GM03348 (cell line): ENCODE results near the gene PSMA2.
A peak's percentile ranks its signal among the peaks of the same experiment; 100 is the strongest.

ENCODE experiments used
- DNase-seq: peaks from one replicate; pipeline ENCODE4 v3.0.0; 2012; ENCODE audit warnings: low spot score

Gene PSMA2

DNA sequence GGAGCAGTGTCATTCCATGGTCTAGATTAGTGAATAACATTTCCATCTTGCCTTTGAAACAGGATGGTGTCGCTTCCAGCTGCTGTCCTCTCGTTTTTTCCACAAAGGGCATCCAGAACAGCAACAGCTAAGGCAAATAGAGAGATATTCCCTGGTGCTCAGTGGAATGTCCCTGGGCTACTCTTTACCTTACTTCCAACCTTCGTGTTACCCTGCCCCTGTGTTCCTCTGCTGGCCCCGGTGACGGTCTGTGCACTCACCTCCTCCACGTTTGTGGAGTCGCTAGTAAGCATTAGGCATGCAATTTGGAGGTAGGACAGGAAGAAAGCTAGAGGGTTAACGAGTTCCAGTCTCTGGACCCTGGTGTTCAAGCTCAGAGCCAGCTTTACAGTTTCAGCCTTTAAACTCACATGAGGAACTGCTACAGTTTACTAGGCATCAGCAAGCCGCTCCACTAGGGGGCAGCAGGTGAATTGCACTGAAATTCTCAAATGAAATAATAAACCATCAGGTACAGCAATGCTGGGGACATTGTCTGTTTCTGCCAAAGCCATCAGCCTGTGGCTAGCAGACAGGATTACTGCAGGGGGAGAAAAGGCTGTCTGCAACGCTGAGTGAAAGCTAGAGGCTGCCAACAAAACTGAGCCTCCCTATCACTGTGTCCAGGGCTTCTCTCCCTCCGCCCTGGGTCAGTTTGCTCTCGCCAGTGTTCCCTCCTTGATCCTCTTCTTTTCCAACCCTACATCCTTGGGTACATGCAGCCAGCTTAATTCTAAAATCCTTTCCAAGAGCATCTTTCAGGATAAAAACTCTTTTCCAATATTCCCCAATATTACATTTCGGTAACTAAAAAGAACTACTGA lies 9.2 kb upstream of the PSMA2 start:
- DNase-seq: peak; percentile 79

DNA sequence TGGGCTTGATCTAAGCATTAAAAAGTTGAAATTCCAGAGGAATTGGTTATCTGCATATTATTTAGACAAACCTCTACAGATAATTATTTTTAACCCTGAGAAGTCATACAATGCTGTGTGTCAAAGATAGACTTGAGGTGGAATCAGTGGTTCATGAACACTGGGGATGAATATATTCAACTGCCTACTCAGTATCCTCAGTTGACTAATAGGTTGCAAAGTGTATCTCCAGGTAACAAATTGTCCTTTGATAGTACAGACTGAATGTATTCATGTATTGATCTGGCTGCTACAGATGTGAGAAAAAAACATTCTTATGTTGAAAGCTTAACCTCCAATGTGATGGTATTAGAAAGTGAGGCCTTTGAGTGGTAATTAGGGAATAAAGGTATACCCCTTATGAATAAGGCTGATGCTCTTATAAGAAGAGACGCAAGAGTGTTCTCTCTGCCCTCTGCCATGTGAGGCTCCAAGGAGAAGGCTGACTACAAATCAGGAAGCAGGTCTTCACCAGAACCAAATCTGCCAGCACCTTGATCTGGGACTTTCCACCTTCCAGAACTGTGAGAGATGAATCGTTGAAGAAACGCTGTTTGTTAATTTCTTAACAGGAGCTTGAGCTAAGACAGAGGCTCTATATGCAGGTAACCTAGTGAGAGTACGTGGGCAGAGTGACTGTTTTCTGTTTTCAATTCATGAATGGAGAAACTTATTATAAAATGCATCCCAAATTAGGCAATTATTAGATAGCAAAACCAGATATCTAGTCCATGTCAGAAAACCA lies 7.7 kb upstream of the PSMA2 start:
- DNase-seq: no peak

DNA sequence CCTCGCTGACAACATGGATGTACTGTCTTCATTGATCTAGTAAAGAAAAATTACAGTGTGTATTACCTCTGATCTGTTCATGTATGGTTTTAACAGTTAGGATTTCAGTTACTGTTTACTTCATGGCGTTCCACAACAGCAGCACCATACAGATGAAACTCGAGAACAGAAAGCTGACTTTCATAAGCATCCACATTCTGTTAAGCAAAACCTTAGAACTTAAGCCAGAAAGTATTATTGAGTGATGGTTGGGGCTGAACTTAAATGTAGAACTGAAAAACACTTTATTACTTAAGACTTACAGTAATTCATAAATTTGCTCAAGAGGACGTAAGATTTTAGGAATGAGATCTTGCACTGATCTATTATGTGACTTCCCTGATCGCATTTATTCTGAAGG lies 3.9 kb upstream of the PSMA2 start:
- no peak for DNase-seq

DNA sequence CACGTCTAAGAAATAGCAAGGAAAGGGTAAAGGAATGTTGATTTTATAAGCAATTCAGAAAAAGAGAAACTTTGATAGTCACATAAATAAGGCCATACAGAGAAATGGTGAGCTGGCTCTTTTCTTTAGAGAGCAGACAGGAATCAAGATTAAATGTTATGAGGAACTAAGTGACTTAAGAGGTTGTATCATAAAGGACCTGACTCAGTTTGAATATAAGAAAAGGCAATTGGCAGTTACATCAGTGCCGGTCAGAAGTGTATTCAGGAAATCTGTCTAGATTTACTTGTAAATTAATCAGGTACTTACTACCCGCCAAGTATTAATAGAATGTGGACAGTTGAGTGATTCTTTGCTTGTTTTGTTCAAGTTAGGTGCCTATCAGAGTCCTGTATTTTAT lies 2.3 kb upstream of the PSMA2 start:
- no peak for DNase-seq

DNA sequence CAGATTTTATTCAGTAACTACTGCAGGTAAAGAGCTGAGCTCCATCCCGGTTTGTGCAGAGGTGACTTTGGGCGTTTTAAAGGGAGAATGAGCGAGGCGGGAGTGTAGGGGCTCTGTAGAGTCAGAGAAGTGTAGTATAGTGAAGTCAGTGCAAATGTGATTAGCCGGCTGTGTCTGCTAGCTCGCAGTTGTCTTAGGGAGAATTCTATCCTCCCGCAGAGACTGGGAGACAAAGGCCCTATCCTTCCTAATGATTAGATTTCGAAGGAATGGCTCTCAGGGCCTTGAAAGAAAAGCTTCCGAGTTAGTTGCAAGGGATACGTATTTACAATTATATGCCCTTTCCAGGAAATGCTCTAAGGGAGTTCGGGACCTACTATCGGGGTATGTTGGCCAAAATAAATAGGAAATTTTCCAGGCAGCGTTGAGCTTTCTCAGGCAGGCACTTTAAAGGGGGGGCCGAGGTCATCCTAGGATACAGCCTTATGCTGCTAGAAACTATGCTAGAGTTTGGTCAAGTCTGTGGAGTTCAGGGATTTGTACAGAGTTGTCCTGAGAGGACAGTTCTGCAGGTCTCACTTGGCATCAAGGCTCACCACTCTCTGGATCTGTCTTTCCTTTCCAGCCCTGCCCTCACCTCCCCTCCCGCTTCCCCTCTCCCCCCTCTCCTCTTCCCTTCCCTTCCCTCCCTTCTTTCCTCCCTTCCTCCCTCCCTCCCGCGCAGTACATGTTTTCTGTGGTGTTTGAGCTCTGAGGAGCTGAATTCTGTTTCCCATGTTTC lies 1.0 kb upstream of the PSMA2 start:
- peak; percentile 22 for DNase-seq

DNA sequence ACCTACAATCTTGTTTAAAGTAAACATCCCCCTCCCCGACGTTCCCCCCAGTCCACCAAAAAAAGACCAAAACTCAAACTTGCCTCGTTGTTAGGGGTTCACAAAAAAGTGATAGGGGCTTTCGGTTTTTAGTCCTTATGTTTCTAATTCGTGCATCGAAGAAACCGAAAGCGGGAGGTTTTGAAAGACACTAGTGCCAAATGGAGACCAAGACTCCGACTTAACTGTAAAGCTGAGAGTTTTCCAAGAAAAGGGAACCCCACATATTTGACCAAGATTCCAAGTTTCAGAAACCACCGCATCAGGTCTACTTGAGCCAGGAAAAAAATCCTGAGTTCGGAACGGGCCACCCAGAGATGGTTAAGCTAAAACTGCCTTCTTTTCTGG lies 534 bp downstream of the PSMA2 start:
- peak; percentile 6 for DNase-seq

GRCh38 chr7:42930889-42931288 lies 1.1 kb downstream of the PSMA2 start:
- no peak for DNase-seq

GRCh38 chr7:42929449-42929848 lies 2.5 kb downstream of the PSMA2 start:
- no peak for DNase-seq

- DNase-seq: no peak
These were observed 3.2 kb downstream of the PSMA2 start for GRCh38 chr7:42928754-42929153.

- DNase-seq: no peak
These were observed 5.8 kb downstream of the PSMA2 start for GRCh38 chr7:42926204-42926603.

GRCh38 chr7:42925630-42926029 lies 6.3 kb downstream of the PSMA2 start:
- no peak for DNase-seq

GRCh38 chr7:42924223-42924838 lies 7.6 kb downstream of the PSMA2 start:
- DNase-seq: no peak

DNA sequence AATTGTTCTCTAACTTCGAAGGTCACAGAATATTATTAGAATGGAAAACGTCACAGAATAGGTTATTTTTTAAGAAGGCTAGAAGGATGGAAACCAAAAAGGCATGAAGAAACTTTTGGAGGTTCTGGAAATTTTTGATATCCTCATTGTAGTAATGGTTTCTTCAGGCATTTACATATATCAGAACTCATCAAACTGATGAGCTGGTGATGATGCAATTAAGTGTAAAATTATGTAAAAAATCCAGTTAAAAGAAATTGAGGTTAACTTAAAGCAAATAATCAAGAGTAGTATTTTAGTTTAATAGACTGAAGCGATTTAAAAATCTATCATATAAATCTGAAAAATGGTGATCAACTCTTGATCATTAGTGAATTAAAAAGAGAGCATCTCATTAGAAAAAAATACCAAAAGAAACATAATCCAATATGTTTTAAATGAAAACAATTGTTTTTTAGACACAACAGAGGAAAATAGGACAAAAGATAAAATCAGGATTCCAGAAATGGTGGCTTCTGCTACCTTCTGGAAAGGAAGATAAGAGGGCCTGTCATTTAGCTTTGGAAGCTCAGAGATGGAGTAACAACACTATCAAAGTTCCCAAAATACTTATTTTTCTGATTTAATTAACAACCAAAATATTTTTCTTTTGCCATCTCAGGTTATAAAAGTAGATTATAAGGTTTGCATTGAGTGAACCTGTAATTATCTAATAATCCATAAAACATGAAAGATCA lies 9.8 kb downstream of the PSMA2 start:
- DNase-seq: no peak

DNA sequence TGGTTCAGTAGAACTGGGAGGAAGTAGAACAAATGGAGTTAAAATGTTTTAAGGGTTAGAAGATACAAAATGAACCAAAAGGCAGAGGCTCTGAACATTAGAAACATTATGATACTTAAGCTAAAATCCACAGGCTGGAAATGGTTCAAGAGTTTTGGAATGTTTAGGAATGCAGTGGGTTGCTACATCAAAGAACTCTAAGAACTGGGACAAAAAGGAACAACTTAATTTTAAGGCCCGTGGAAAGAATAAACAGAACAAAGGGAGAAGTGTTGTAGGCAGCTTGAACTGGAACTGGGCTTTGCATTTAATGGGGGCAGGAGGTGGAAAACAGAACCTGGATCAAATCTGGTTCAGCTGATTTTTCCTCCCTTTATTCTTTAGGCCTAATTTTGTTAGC lies 16.6 kb downstream of the PSMA2 start:
- DNase-seq: peak; percentile 44

- DNase-seq: peak; percentile 68
These were observed 17.4 kb downstream of the PSMA2 start for GRCh38 chr7:42914421-42915045.

DNA sequence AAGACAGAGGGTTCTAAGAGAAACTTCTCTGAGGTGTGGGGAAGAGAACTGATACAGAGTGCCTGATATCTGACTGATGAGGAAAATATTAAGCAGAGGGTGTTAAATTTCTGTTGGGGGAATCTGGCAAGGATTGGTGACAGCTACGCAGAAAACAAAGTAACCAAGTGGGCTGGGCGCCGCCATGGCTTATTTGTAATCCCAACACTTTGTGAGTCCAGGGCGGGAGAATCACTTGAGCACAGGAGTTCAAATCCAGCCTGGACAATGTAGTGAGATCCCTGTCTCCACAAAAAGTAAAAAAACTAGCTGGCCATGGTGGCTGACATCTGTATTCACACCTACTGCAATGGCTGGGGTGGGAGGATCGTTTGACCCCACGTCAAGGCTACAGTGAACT lies 18.0 kb downstream of the PSMA2 start:
- DNase-seq: no peak

GRCh38 chr7:42913591-42913990 lies 18.4 kb downstream of the PSMA2 start:
- peak; percentile 19 for DNase-seq

DNA sequence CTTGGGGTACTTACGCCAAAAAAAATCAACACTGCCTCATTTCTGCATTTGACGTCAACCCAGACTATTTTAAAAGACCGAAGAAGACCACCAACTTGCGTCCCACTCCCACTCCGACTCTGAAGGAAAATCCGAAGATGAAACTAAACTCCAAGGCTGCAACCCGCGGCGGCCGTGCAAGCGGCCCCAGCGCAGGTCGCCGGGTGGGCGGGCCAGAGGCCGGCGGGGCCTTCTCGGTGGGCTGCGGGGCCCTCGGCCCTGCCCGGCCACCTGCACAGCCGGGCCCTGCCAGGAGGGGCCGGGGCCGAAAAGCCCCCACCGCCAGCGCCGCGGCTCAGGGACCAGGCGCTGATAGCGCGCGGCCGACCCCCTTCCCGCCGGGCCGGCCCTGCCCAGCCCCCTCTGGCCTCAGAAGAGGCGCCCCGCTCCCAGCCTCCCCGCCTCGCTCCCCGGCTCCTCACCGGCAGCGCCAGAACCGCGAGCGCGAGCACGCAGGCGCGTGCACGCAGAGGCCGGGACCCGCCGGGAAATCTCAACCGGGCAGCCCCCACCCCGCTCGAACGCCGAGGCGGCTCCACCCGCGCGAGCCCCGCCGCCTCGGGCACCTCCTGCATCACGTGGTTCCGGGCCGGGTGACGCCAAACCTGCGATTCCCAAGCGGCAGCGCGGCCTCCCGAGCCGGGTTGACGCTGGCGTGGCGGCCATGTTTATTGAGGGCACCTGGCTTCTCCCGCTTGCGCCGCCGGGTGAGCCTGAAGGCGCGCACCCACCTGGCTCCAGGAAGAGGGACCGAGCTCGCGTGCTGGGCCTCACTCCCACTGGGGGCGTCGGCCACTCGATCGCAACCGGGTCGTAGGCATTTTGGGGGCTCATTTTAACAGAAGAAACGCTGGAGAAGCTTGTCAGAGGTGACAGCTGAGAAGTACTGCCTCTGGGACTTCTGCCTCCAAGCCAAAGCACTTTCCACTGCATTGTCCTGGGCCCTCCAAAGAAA lies 20.2 kb downstream of the PSMA2 start, which contains the start of gene C7orf25:
Gene C7orf25 (minus strand): TSS at position 617 of the 994 bp plus-strand sequence. CDS start 1,170 bp downstream, outside the sequence.
- DNase-seq: peak; percentile 97

GRCh38 chr7:42910306-42910705 lies 21.7 kb downstream of the PSMA2 start:
- no peak for DNase-seq

- DNase-seq: peak; percentile 16
These were observed 24.7 kb downstream of the PSMA2 start for GRCh38 chr7:42907316-42907715.
